GM12878 (cell line): ENCODE measurements around the gene PTCHD4. TPM values are rescaled to one million over a fixed set of nuclear protein-coding genes. Genes with fewer than 3 reads are reported as not detected.

Experiments
- ATAC-seq: fragments of 200-7000 bp; cut with Tn5 transposase; 3 replicates; pipeline ENCODE4 v1.9.1; 2020; ENCODE audit warnings: mild to moderate bottlenecking, moderate library complexity
- BruUV-seq: library from RNA; stranded (reverse); fragments of 400-500 nt; replicated peaks from 2 replicates; lab custom pipeline; 2021; lab: Mats Ljungman, UMichigan
- CTCF ChIA-PET: fragments of 300-600 bp; sonication (Branson Sonifier 250); formaldehyde crosslinking; extraction: SDS; loops from one replicate; lab custom pipeline; 2021; ENCODE audit warnings: inconsistent platforms; lab: Yijun Ruan, JAX
- POLR2A ChIA-PET: fragments of 350-600 bp; formaldehyde crosslinking; extraction: SDS; loops from one replicate; lab custom pipeline; 2021; ENCODE audit warnings: inconsistent platforms; lab: Charles Lee
- RAD21 ChIA-PET: fragments of 300-600 bp; sonication (Branson Sonifier 250); formaldehyde crosslinking; loops from one replicate; lab custom pipeline; 2023; ENCODE audit warnings: antibody characterized with exemption; ENCODE audit not compliant: unreplicated experiment; lab: Charles Lee
- SMC1A ChIA-PET: fragments of 300-600 bp; sonication (Branson Sonifier 250); formaldehyde crosslinking; loops from one replicate; lab custom pipeline; 2023; ENCODE audit not compliant: unreplicated experiment, uncharacterized antibody; lab: Charles Lee
- DNase-seq: peaks from one replicate; pipeline ENCODE4 v3.0.0-alpha.2; 2011; ENCODE audit warnings: low read depth, low spot score
- FAIRE-seq: peaks from 3 replicates; lab custom pipeline; 2011; peaks lifted over from hg19 to GRCh38; lab: Jason Lieb, UNC
- H2AFZ ChIP-seq: 2 replicates; pipeline ENCODE4 v1.6.0; 2011; ENCODE audit warnings: low read depth, low read length, control low read depth; ENCODE audit not compliant: control insufficient read depth
- H3K27ac ChIP-seq: 2 replicates; pipeline ENCODE4 v1.5.1; 2011; ENCODE audit warnings: control low read depth; ENCODE audit not compliant: control insufficient read depth, insufficient read depth
- H3K27me3 ChIP-seq, 2 experiments: replicated peaks in 1 of 2; 2 replicates each; pipeline versions ENCODE4 v1.6.0 to v1.6.1; 2011; ENCODE audit warnings: low read length in 1 of 2; ENCODE audit not compliant: control insufficient read depth in 2 of 2, insufficient read depth in 2 of 2
- H3K36me3 ChIP-seq, 2 experiments: 2 replicates each; pipeline ENCODE4 v1.5.1; 2011; ENCODE audit warnings: low read length in 1 of 2; ENCODE audit not compliant: control insufficient read depth in 2 of 2, insufficient read depth in 2 of 2
- H3K4me1 ChIP-seq: 2 replicates; pipeline ENCODE4 v1.6.1; 2011; ENCODE audit warnings: mild to moderate bottlenecking, low read length, moderate library complexity, mixed read lengths; ENCODE audit not compliant: control insufficient read depth, insufficient read depth
- H3K4me2 ChIP-seq: 2 replicates; pipeline ENCODE4 v1.6.0; 2011; ENCODE audit warnings: control low read depth; ENCODE audit not compliant: control insufficient read depth, insufficient read depth
- H3K4me3 ChIP-seq: fragments of 200-600 bp; sonication (generic); 2 replicates; pipeline ENCODE4 v1.5.1; 2016
- H3K79me2 ChIP-seq: 2 replicates; pipeline ENCODE4 v1.6.0; 2011; ENCODE audit warnings: low read length; ENCODE audit not compliant: control insufficient read depth, insufficient read depth
- H3K9ac ChIP-seq: 2 replicates; pipeline ENCODE4 v1.8.0; 2011; ENCODE audit warnings: low read length, control low read depth, mixed read lengths; ENCODE audit not compliant: control insufficient read depth, insufficient read depth
- H3K9me3 ChIP-seq: replicated peaks from 3 replicates; pipeline ENCODE4 v1.5.1; 2011; ENCODE audit warnings: mild to moderate bottlenecking, low read length; ENCODE audit not compliant: control insufficient read depth, insufficient read depth
- H4K20me1 ChIP-seq: 2 replicates; pipeline ENCODE4 v1.6.0; 2011; ENCODE audit not compliant: control insufficient read depth, insufficient read depth
- CBFB ChIP-seq: IDR thresholded peaks from 2 replicates; pipeline ENCODE4 v1.6.1; 2016; ENCODE audit warnings: antibody characterized with exemption, low read depth
- IKZF2 ChIP-seq, 2 experiments: fragments of 450-650 bp; IDR thresholded peaks; 2 replicates each; pipeline ENCODE4 v1.6.1; 2017; ENCODE audit warnings: mild to moderate bottlenecking in 2 of 2, moderate library complexity in 2 of 2
- KDM1A ChIP-seq: fragments of 200-600 bp; sonication (generic); IDR thresholded peaks from 2 replicates; pipeline ENCODE4 v1.6.1; 2016; ENCODE audit warnings: borderline replicate concordance
- MTA2 ChIP-seq: fragments of 450-650 bp; IDR thresholded peaks from 2 replicates; pipeline ENCODE4 v1.6.1; 2016; ENCODE audit warnings: low read depth, mild to moderate bottlenecking, moderate library complexity
- MTA3 ChIP-seq: IDR thresholded peaks from 2 replicates; pipeline ENCODE4 v1.6.1; 2012; ENCODE audit warnings: low read length, inconsistent platforms, borderline replicate concordance
- MXI1 ChIP-seq: fragments of 150-350 bp; IDR thresholded peaks from 2 replicates; pipeline ENCODE4 v1.6.1; 2011; ENCODE audit warnings: low read depth, mild to moderate bottlenecking, inconsistent platforms, low read length, improper control_type of control experiment
- NRF1 ChIP-seq: conservative IDR thresholded peaks from 2 replicates; pipeline ENCODE4 v1.6.1; 2011; ENCODE audit warnings: mild to moderate bottlenecking, low read depth, low read length, improper control_type of control experiment
- RAD21 ChIP-seq: IDR thresholded peaks from 2 replicates; pipeline ENCODE4 v1.6.1; 2011; ENCODE audit warnings: mild to moderate bottlenecking, low read depth, low read length, moderate library complexity; ENCODE audit not compliant: insufficient read depth
- RB1 ChIP-seq: fragments of 450-650 bp; formaldehyde crosslinking; IDR thresholded peaks from 2 replicates; pipeline ENCODE4 v1.6.1; 2017; ENCODE audit warnings: mild to moderate bottlenecking, borderline replicate concordance
- RFX5 ChIP-seq: IDR thresholded peaks from 2 replicates; pipeline ENCODE4 v1.6.1; 2011; ENCODE audit warnings: low read depth, low read length, improper control_type of control experiment
- SREBF2 ChIP-seq: IDR thresholded peaks from 2 replicates; pipeline ENCODE4 v1.6.1; 2012; ENCODE audit warnings: mild to moderate bottlenecking, low read length
- TCF12 ChIP-seq: IDR thresholded peaks from 2 replicates; pipeline ENCODE4 v1.6.1; 2011; ENCODE audit warnings: low read depth, mild to moderate bottlenecking, low read length
- ZNF24 ChIP-seq: fragments of 450-650 bp; IDR thresholded peaks from 2 replicates; pipeline ENCODE4 v1.6.1; 2017; ENCODE audit warnings: antibody characterized with exemption, mild to moderate bottlenecking
- ZNF622 ChIP-seq: fragments of 450-650 bp; IDR thresholded peaks from 2 replicates; pipeline ENCODE4 v1.6.1; 2017; ENCODE audit warnings: mild to moderate bottlenecking, inconsistent platforms
- in situ Hi-C: fragments of 300-500 bp; cut with MboI; formaldehyde crosslinking; loops from 9 replicates; pipeline ENCODE4 v1.14.3; 2018; ENCODE audit warnings: mixed read lengths
- intact Hi-C: fragments of 100-400 bp; cut with micrococcal nuclease; formaldehyde crosslinking; loops from one replicate; pipeline ENCODE4 v1.14.2; 2022; ENCODE audit not compliant: unreplicated experiment
- polyA plus RNA-seq, 11 experiments: library from polyadenylated mRNA; depleted of rRNA in 4 of 11; unstranded in 6 of 11; stranded (reverse) in 5 of 11; fragments of >200 nt; fragmentation: Nextera tagmentation in 4 of 11; fragmentation: Illumina TruSeq in 1 of 11; extraction: Ambion mirVana in 4 of 11; extraction: Trizol in 1 of 11; gene quantifications; 1 replicate in 1 of 11; 2 replicates in 10 of 11; pipeline versions ENCODE4 v1.2.1 to v1.2.3, GENCODE V29; 2011 to 2016; ENCODE audit warnings: inconsistent platforms in 2 of 11, missing spikeins in 2 of 11, low read depth in 1 of 11
- total RNA-seq, 4 experiments: library from RNA; depleted of rRNA in 3 of 4; stranded (reverse); fragments of >200 nt in 3 of 4; fragmentation: Illumina TruSeq in 1 of 4; extraction: Trizol in 1 of 4; gene quantifications; 2 replicates each; pipeline versions ENCODE4 v1.2.1 to v1.2.3, GENCODE V29; 2013 to 2021
- TF ChIP-seq, protein P1 (sequence below): fragments of 450-650 bp; IDR thresholded peaks from 2 replicates; pipeline ENCODE4 v1.6.1; 2016; ENCODE audit warnings: mild to moderate bottlenecking, moderate library complexity, borderline replicate concordance
- TF ChIP-seq, protein P2 (sequence below): IDR thresholded peaks from 2 replicates; pipeline ENCODE4 v1.6.1; 2012; ENCODE audit warnings: low read depth, low read length, improper control_type of control experiment

Gene PTCHD4
- total and polyA plus RNA-seq, 10 of the 15 experiments (the other 5 are each of a cell fraction or from before 2014, with no cell fraction given): 0.02 to 0.17 (median 0.07) TPM; not detected in 3

DNA sequence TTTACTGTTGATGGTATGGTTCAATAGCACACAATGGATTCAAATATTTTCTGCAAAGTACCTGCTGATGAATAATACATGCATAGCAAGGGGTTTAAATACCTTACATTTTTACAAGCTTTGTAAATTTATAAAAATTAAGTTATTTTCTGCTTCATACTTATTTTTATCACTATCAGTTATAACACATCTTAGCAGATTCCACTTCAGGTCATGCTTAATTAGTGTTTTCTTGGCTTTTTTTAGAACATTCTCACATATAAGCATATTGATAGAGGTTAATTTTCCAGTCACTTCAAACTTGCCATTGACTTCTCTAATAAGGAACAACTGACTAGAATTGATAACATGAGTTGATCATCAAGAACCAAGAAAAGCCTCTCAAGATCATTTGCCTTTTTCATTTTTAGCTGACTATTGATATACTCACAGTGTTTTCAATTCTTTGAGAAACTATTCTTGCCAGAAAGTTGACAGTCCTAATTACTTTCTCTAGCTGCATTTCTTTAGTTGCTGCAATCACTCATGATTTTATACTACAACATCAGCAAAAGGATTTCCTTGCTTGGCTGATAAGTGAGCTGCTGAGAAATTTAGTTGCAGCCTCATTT lies 25.8 kb downstream of the PTCHD4 start:
- in situ Hi-C loops: no loop called here
- no peak overlapping the region for H2AFZ ChIP-seq
- BruUV-seq: no TSS peak
- TF ChIP-seq RB1 (no peak), IKZF2 (IDR thresholded peaks at IDR 0.05) (no peak), TCF12 (no peak), SREBF2 (no peak), MTA3 (no peak), NRF1 (no peak), ZNF24 (no peak), CBFB (no peak), ZNF622 (no peak), RAD21 (no peak), KDM1A (no peak), MTA2 (no peak), RFX5 (no peak), MXI1 (no peak)
- TF ChIP-seq, protein P1, sequence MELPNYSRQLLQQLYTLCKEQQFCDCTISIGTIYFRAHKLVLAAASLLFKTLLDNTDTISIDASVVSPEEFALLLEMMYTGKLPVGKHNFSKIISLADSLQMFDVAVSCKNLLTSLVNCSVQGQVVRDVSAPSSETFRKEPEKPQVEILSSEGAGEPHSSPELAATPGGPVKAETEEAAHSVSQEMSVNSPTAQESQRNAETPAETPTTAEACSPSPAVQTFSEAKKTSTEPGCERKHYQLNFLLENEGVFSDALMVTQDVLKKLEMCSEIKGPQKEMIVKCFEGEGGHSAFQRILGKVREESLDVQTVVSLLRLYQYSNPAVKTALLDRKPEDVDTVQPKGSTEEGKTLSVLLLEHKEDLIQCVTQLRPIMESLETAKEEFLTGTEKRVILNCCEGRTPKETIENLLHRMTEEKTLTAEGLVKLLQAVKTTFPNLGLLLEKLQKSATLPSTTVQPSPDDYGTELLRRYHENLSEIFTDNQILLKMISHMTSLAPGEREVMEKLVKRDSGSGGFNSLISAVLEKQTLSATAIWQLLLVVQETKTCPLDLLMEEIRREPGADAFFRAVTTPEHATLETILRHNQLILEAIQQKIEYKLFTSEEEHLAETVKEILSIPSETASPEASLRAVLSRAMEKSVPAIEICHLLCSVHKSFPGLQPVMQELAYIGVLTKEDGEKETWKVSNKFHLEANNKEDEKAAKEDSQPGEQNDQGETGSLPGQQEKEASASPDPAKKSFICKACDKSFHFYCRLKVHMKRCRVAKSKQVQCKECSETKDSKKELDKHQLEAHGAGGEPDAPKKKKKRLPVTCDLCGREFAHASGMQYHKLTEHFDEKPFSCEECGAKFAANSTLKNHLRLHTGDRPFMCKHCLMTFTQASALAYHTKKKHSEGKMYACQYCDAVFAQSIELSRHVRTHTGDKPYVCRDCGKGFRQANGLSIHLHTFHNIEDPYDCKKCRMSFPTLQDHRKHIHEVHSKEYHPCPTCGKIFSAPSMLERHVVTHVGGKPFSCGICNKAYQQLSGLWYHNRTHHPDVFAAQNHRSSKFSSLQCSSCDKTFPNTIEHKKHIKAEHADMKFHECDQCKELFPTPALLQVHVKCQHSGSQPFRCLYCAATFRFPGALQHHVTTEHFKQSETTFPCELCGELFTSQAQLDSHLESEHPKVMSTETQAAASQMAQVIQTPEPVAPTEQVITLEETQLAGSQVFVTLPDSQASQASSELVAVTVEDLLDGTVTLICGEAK: no peak
- TF ChIP-seq, protein P2, sequence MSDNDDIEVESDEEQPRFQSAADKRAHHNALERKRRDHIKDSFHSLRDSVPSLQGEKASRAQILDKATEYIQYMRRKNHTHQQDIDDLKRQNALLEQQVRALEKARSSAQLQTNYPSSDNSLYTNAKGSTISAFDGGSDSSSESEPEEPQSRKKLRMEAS: no peak

More for the DNA sequence above, 25.8 kb downstream of the PTCHD4 start:
- ChIA-PET POLR2A (no interaction called here), SMC1A (interaction anchor here (1.7 kb wide), 1 partner anchor 14 kb away, joined by 3 read pairs; no protein-coding TSS in a partner anchor), RAD21 (interaction anchor here (1.0 to 3.0 kb wide), 2 partner anchors 390 to 392 kb away, joined by 3 to 7 read pairs; no protein-coding TSS in a partner anchor), CTCF (interaction anchor here (0.7 to 2.2 kb wide), 2 partner anchors 22 to 39 kb away, joined by 4 to 5 read pairs; no protein-coding TSS in a partner anchor)
- Histone ChIP-seq H3K4me3 (no peak overlapping the region), H3K36me3 (no peaks in the 10 kb centered on the region), H3K27me3 (no peaks in the 10 kb centered on the region), H3K27ac (no peak overlapping the region), H3K4me2 (no peak overlapping the region), H3K9ac (no peak overlapping the region), H3K79me2 (no peaks in the 10 kb centered on the region), H3K9me3 (no peaks in the 10 kb centered on the region), H3K4me1 (no peaks in the 10 kb centered on the region), H4K20me1 (no peaks in the 10 kb centered on the region)
- intact Hi-C loops: loop anchor here (10.0 kb wide), 1 partner anchor 680 kb away; no protein-coding TSS in a partner anchor
- FAIRE-seq: no peak
- no peak for DNase-seq
- ATAC-seq: no peak
